ENCODE results near the gene TAF11L9. TPM values are rescaled to one million over a fixed set of nuclear protein-coding genes. Genes with fewer than 3 reads are reported as not detected.
"Not testable (repeated sequence)": the region's sequence is repeated elsewhere in the genome, so short reads cannot be mapped to it uniquely, and the experiment has no call there.

TAF11L9 gene
- total RNA-seq, 1 experiment from 2014 or later: not detected

DNA sequence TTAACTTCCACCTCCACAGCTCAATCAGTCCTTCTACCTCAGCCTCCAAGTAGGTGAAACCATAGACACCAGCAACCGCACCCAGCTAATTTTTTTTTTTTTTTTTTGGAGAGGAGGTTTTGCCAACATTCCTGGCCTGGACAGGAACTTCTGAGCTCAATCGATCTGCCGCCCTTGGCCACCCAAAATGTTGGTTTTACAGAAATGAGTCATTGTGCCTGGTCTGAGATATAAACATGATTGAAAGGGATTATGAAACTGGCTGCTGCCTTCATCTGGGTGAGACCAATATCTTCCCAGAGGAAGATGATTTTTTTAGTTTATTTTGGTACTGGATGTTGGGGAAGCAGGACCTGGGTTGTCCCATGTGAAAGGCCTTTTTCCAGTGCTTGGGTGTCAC is 25.2 kb upstream of the TAF11L9 start:
- TF ChIP-seq, protein P1, sequence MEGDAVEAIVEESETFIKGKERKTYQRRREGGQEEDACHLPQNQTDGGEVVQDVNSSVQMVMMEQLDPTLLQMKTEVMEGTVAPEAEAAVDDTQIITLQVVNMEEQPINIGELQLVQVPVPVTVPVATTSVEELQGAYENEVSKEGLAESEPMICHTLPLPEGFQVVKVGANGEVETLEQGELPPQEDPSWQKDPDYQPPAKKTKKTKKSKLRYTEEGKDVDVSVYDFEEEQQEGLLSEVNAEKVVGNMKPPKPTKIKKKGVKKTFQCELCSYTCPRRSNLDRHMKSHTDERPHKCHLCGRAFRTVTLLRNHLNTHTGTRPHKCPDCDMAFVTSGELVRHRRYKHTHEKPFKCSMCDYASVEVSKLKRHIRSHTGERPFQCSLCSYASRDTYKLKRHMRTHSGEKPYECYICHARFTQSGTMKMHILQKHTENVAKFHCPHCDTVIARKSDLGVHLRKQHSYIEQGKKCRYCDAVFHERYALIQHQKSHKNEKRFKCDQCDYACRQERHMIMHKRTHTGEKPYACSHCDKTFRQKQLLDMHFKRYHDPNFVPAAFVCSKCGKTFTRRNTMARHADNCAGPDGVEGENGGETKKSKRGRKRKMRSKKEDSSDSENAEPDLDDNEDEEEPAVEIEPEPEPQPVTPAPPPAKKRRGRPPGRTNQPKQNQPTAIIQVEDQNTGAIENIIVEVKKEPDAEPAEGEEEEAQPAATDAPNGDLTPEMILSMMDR (IDR thresholded peaks at IDR 0.05; ENCODE audit: unreplicated experiment): no peak
- Mint-ChIP-seq H3K4me3 (ENCODE audit: unreplicated experiment) (no peak overlapping the region), H3K27ac (ENCODE audit: low read depth, unreplicated experiment) (no peak overlapping the region), H3K9me3 (ENCODE audit: unreplicated experiment) (no peaks in the 10 kb centered on the region), H3K4me1 (ENCODE audit: insufficient read depth, unreplicated experiment) (peaks cover 9% of the 10 kb centered on the region), H3K36me3 (ENCODE audit: insufficient read depth, unreplicated experiment) (no peaks in the 10 kb centered on the region), H3K27me3 (ENCODE audit: insufficient read depth, unreplicated experiment) (no peaks in the 10 kb centered on the region)
- no TSS peak for BruUV-seq (replicated peaks)
- intact Hi-C loops (cut with micrococcal nuclease): no loop called here
- CTCF ChIA-PET: no interaction called here
- DNase-seq (ENCODE audit: unreplicated experiment): peak; percentile 65
- POLR2A ChIA-PET: no interaction called here

DNA sequence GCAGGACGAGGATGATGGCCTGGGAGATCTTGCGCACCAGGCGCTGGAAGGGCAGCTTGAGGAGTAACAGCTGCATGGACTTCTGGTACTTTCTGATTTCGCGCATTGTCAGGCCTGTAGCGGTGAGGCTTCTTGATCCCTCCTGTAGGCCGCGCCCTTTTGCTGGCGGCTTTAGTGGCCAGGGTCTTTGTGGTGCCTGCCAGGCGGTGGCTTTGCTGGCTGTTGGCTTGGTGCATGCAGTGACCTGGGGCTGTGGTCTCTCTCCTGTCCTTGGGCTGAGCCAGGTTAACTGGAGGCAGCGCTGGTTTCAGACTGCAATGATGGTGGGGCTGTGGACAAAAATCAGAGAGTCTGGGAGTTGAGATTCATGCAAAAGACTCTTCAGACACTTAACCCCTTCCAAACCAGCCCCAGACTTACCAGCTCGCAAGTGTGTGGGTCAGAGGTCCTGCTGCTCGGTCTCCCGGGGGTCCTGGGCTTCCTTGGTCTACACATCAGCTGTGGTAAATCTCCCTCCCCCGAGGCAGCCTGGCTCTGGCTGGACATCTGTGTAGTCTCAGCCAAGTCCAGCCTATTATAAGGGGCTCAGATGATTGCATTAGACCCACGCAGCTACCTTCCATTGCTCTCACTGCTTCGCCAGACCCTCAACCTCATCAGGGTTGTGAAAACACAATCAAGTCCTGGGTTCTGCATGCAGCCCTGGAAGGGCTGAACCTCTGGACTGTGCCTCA is 20.8 kb upstream of the TAF11L9 start:
- H3K4me3 Mint-ChIP-seq (ENCODE audit: unreplicated experiment): no peak overlapping the region
- no peak overlapping the region for H3K27ac Mint-ChIP-seq (ENCODE audit: low read depth, unreplicated experiment)
- ChIA-PET CTCF (no interaction called here), POLR2A (no interaction called here)
- no peaks in the 10 kb centered on the region for H3K36me3 Mint-ChIP-seq (ENCODE audit: insufficient read depth, unreplicated experiment)
- H3K4me1 Mint-ChIP-seq (ENCODE audit: insufficient read depth, unreplicated experiment): peaks cover 9% of the 10 kb centered on the region
- DNase-seq (ENCODE audit: unreplicated experiment): no peak
- TF ChIP-seq, protein P1 (IDR thresholded peaks at IDR 0.05; ENCODE audit: unreplicated experiment): no peak
- no peaks in the 10 kb centered on the region for H3K9me3 Mint-ChIP-seq (ENCODE audit: unreplicated experiment)
- intact Hi-C loops (cut with micrococcal nuclease): no loop called here
- H3K27me3 Mint-ChIP-seq (ENCODE audit: insufficient read depth, unreplicated experiment): no peaks in the 10 kb centered on the region
- no TSS peak for BruUV-seq (replicated peaks)

DNA sequence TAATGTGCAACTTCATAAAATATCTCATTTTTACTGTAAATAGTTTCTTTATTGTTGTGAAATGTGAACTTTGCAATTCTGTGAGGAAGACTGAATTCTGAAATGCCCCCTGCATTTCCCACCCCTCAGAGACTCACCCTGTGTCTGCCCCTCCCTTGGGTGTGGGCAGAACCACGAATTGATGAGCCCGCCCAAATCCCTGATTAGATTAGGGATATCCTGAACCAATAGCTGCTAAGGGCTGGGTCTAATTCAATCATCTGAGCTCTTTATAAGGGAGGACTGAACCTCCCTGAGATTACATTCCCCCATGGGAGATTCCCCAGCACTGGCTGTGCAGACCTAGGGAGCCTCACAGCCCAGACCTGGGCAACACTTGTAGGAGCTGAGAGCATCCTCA is 15.9 kb upstream of the TAF11L9 start, which contains the start of gene TAF11L12:
TSS of gene TAF11L12 (plus strand) at position 301 of the 400 bp plus-strand sequence.
- H3K4me3 Mint-ChIP-seq (ENCODE audit: unreplicated experiment); H3K27me3 Mint-ChIP-seq (ENCODE audit: insufficient read depth, unreplicated experiment); H3K4me1 Mint-ChIP-seq (ENCODE audit: insufficient read depth, unreplicated experiment); intact Hi-C loops (cut with micrococcal nuclease); DNase-seq (ENCODE audit: unreplicated experiment); POLR2A ChIA-PET; H3K27ac Mint-ChIP-seq (ENCODE audit: low read depth, unreplicated experiment); H3K36me3 Mint-ChIP-seq (ENCODE audit: insufficient read depth, unreplicated experiment); H3K9me3 Mint-ChIP-seq (ENCODE audit: unreplicated experiment); BruUV-seq (replicated peaks): not testable (repeated sequence)
- CTCF ChIA-PET: interaction anchor here (0.6 kb wide), 2 partner anchors 192 to 358 kb away, joined by 3 read pairs; no protein-coding TSS in a partner anchor

DNA sequence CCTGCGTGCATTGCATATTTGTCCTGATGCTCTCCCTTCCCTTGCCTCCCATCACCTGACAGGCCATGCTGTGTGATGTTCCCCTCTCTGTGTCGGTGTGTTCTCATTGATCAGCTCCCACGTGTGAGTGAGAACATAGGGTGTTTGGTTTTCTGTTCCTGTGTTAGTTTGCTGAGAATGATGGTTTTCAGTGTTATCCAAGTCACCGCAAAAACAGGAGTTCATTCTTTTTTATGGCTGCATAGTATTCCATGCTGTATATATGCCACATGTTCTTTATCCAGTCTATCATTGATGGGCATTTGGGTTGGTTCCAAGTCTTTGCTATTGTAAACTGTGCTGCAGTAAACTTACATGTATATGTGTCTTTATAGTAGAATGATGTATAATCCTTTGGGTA is 13.3 kb upstream of the TAF11L9 start:
- H3K4me3 Mint-ChIP-seq (ENCODE audit: unreplicated experiment); BruUV-seq (replicated peaks); H3K27me3 Mint-ChIP-seq (ENCODE audit: insufficient read depth, unreplicated experiment); H3K27ac Mint-ChIP-seq (ENCODE audit: low read depth, unreplicated experiment); H3K36me3 Mint-ChIP-seq (ENCODE audit: insufficient read depth, unreplicated experiment); CTCF ChIA-PET; H3K9me3 Mint-ChIP-seq (ENCODE audit: unreplicated experiment); DNase-seq (ENCODE audit: unreplicated experiment); intact Hi-C loops (cut with micrococcal nuclease); H3K4me1 Mint-ChIP-seq (ENCODE audit: insufficient read depth, unreplicated experiment): not testable (repeated sequence)
- POLR2A ChIA-PET: interaction anchor here (1.1 kb wide), 1 partner anchor 391 kb away, joined by 3 read pairs; no protein-coding TSS in a partner anchor

DNA sequence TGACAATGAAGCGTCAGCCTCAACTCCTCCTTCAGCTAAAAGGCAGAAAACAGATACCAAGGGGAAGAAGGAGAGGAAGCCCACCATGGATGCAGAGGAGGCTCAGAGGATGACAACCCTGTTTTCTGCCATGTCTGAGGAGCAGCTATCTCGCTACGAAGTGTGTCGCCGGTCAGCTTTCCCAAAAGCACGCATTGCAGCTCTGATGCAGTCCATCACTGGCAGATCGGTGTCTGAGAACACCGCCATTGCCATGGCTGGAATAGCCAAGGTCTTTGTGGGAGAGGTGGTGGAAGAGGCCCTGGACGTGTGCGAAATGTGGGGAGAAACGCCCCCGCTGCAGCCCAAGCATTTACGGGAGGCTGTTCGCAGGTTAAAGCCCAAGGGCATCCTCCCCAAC is 10.8 kb upstream of the TAF11L9 start:
- intact Hi-C loops (cut with micrococcal nuclease): no loop called here
- ChIA-PET CTCF (no interaction called here), POLR2A (no interaction called here)
- TF ChIP-seq, protein P1 (IDR thresholded peaks at IDR 0.05; ENCODE audit: unreplicated experiment): no peak
- no peak for DNase-seq (ENCODE audit: unreplicated experiment)
- no peaks in the 10 kb centered on the region for H3K4me1 Mint-ChIP-seq (ENCODE audit: insufficient read depth, unreplicated experiment)
- H3K27me3 Mint-ChIP-seq (ENCODE audit: insufficient read depth, unreplicated experiment): no peaks in the 10 kb centered on the region
- H3K36me3 Mint-ChIP-seq (ENCODE audit: insufficient read depth, unreplicated experiment): no peaks in the 10 kb centered on the region
- BruUV-seq (replicated peaks): no TSS peak
- H3K27ac Mint-ChIP-seq (ENCODE audit: low read depth, unreplicated experiment): no peak overlapping the region
- H3K4me3 Mint-ChIP-seq (ENCODE audit: unreplicated experiment): no peak overlapping the region
- H3K9me3 Mint-ChIP-seq (ENCODE audit: unreplicated experiment): no peaks in the 10 kb centered on the region

DNA sequence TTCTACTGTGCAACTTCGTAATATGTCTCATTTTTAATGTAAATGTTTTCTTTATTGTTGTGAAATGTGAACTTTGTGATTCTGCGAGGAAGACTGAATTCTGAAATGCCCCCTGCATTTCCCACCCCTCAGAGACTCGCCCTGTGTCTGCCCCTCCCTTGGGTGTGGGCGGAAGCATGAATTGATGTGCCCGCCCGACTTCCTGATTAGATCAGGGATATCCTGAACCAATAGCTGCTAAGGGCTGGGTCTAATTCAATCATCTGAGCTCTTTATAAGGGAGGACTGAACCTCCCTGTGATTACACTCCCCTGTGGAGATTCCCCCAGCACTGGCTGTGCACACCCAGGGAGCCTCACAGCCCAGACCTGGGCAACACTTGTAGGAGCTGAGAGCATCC is 9.7 kb upstream of the TAF11L9 start, which contains the start of gene TAF11L11:
TSS of gene TAF11L11 (plus strand) at position 304 of the 400 bp plus-strand sequence.
- H3K36me3 Mint-ChIP-seq (ENCODE audit: insufficient read depth, unreplicated experiment); H3K9me3 Mint-ChIP-seq (ENCODE audit: unreplicated experiment); BruUV-seq (replicated peaks); H3K4me3 Mint-ChIP-seq (ENCODE audit: unreplicated experiment); intact Hi-C loops (cut with micrococcal nuclease); H3K27me3 Mint-ChIP-seq (ENCODE audit: insufficient read depth, unreplicated experiment); CTCF ChIA-PET; H3K27ac Mint-ChIP-seq (ENCODE audit: low read depth, unreplicated experiment); H3K4me1 Mint-ChIP-seq (ENCODE audit: insufficient read depth, unreplicated experiment); POLR2A ChIA-PET: not testable (repeated sequence)
- peak; percentile 2 for DNase-seq (ENCODE audit: unreplicated experiment)

DNA sequence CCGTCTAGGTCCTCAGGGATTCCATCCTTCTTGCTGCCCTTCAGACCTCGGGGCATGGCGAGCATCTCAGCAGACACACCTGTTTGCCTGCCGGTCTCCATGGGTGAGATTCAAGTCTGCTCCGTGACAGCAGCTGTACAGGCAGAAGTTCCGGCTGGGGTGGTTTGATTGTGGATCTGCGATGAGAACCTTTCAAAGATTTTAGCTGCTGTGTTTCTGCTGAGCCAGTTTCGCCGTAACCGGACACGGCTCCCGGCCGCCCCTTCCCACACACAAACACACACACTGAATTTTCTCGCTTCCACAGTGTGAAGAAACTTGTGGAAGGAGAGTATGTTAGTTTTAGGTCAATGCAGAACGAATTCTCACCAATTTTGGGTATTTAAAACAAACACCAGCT is 3.5 kb upstream of the TAF11L9 start, which contains the start of gene TAF11L10:
TSS of gene TAF11L10 (minus strand) at position 101 of the 400 bp plus-strand sequence.
- H3K4me1 Mint-ChIP-seq (ENCODE audit: insufficient read depth, unreplicated experiment); POLR2A ChIA-PET; H3K36me3 Mint-ChIP-seq (ENCODE audit: insufficient read depth, unreplicated experiment); intact Hi-C loops (cut with micrococcal nuclease); BruUV-seq (replicated peaks); DNase-seq (ENCODE audit: unreplicated experiment); CTCF ChIA-PET; H3K9me3 Mint-ChIP-seq (ENCODE audit: unreplicated experiment); H3K27ac Mint-ChIP-seq (ENCODE audit: low read depth, unreplicated experiment); H3K4me3 Mint-ChIP-seq (ENCODE audit: unreplicated experiment); H3K27me3 Mint-ChIP-seq (ENCODE audit: insufficient read depth, unreplicated experiment): not testable (repeated sequence)

All from MCF 10A (cell line).